GM18511 (cell line): ENCODE results near the gene GBA2.

ENCODE experiments used
- ATAC-seq: cut with Tn5 transposase; IDR thresholded peaks from one replicate; pipeline ENCODE4 v1.9.1; 2021; ENCODE audit warnings: mild to moderate bottlenecking, moderate library complexity; ENCODE audit not compliant: unreplicated experiment

GBA2 gene

GRCh38 chr9:35718721-35719511 is 30.1 kb downstream of the GBA2 start:
- peak; percentile 63 for ATAC-seq

- ATAC-seq: no peak
These were observed 31.7 kb downstream of the GBA2 start for GRCh38 chr9:35717132-35717870.

- no peak for ATAC-seq
These were observed 32.8 kb downstream of the GBA2 start for GRCh38 chr9:35716230-35716629.

- no peak for ATAC-seq
These were observed 34.3 kb downstream of the GBA2 start for GRCh38 chr9:35714579-35715252.

- no peak for ATAC-seq
These were observed 34.9 kb downstream of the GBA2 start for GRCh38 chr9:35714123-35714522.

- no peak for ATAC-seq
These were observed 35.5 kb downstream of the GBA2 start for GRCh38 chr9:35713578-35713977.

- ATAC-seq: no peak
These were observed 36.1 kb downstream of the GBA2 start for GRCh38 chr9:35712762-35713400.

- no peak for ATAC-seq
These were observed 37.3 kb downstream of the GBA2 start for GRCh38 chr9:35711501-35712428.

GRCh38 chr9:35710818-35711500 is 38.1 kb downstream of the GBA2 start:
- no peak for ATAC-seq

GRCh38 chr9:35708146-35708545 is 40.9 kb downstream of the GBA2 start:
- no peak for ATAC-seq

- ATAC-seq: no peak
These were observed 42.1 kb downstream of the GBA2 start for GRCh38 chr9:35706951-35707350.

- no peak for ATAC-seq
These were observed 43.1 kb downstream of the GBA2 start for GRCh38 chr9:35705836-35706430.

- ATAC-seq: no peak
These were observed 43.7 kb downstream of the GBA2 start for GRCh38 chr9:35705372-35705771.

- ATAC-seq: no peak
These were observed 44.9 kb downstream of the GBA2 start for GRCh38 chr9:35703906-35704672.

GRCh38 chr9:35702696-35703095 is 46.3 kb downstream of the GBA2 start:
- ATAC-seq: no peak

GRCh38 chr9:35700942-35701341 is 48.1 kb downstream of the GBA2 start:
- ATAC-seq: no peak

GRCh38 chr9:35700031-35700430 is 49.0 kb downstream of the GBA2 start:
- ATAC-seq: no peak

GRCh38 chr9:35698231-35698630 is 50.8 kb downstream of the GBA2 start:
- no peak for ATAC-seq
